Uterus (tissue), 4 donors: ENCODE measurements around the gene FPR3. TPM values are rescaled to one million over a fixed set of nuclear protein-coding genes. Genes with fewer than 3 reads are reported as not detected.
"Not testable (repeated sequence)": the region's sequence is repeated elsewhere in the genome, so short reads cannot be mapped to it uniquely, and the experiment has no call there.

Experiments used
- DNase-seq, 2 donors: peaks; one replicate each; pipeline ENCODE4 v3.0.0-alpha.2; 2019 to 2020
- H3K27ac ChIP-seq, 2 donors: fragments of 200-600 bp; sonication (generic); 1 replicate in 1 of 2; 2 replicates in 1 of 2; pipeline ENCODE4 v1.5.1; 2016 to 2018
- H3K27me3 ChIP-seq, 2 donors: fragments of 200-600 bp; sonication (generic); one replicate each; pipeline ENCODE4 v1.5.1; 2018 to 2019; ENCODE audit warnings: control low read depth in 1 of 2
- H3K36me3 ChIP-seq, 2 donors: fragments of 200-600 bp; sonication (generic); one replicate each; pipeline ENCODE4 v1.5.1; 2019; ENCODE audit warnings: control low read depth in 1 of 2
- H3K4me1 ChIP-seq, 2 donors: fragments of 200-600 bp; sonication (generic); one replicate each; pipeline ENCODE4 v1.5.1; 2018 to 2019; ENCODE audit warnings: control low read depth in 1 of 2
- H3K4me3 ChIP-seq, 2 donors: fragments of 200-600 bp; sonication (generic); 1 replicate in 1 of 2; 2 replicates in 1 of 2; pipeline ENCODE4 v1.5.1; 2018 to 2019; ENCODE audit warnings: mild to moderate bottlenecking in 1 of 2
- H3K9me3 ChIP-seq, 2 donors: fragments of 200-600 bp; sonication (generic); one replicate each; pipeline ENCODE4 v1.5.1; 2019; ENCODE audit warnings: control low read depth in 1 of 2
- CTCF ChIP-seq, 4 experiments: fragments of 200-600 bp in 2 of 4; fragments of 450-650 bp in 2 of 4; sonication (generic) in 2 of 4; IDR thresholded peaks; one replicate each; pipeline ENCODE4 v1.5.1; 2016 to 2019; ENCODE audit warnings: antibody characterized with exemption in 4 of 4, mild to moderate bottlenecking in 2 of 4, moderate library complexity in 1 of 4
- POLR2A ChIP-seq, 2 donors: fragments of 450-650 bp; IDR thresholded peaks; one replicate each; pipeline ENCODE4 v1.6.1; 2016; ENCODE audit warnings: antibody characterized with exemption in 2 of 2, mild to moderate bottlenecking in 1 of 2, moderate library complexity in 1 of 2
- intact Hi-C: fragments of 100-400 bp; cut with DNase I; formaldehyde crosslinking; loops from one replicate; pipeline ENCODE4 v1.15.1; 2023; ENCODE audit warnings: low total_unique reads
- total RNA-seq, 4 donors: library from RNA; depleted of rRNA in 3 of 4; stranded (reverse); fragments of >200 nt in 3 of 4; gene quantifications; one replicate each; pipeline versions ENCODE4 v1.1.0 to v1.2.4, GENCODE V29; 2014 to 2023
- donor health status: DM: yes; HTN: yes; CAD: no.

Gene FPR3
- total RNA-seq, 4 donors from 2014 or later, result 1.2 to 5.6 (median 1.8) TPM; not detected in 1

- DNase-seq, result no peak
- intact Hi-C loops, result no loop called here
- no peak overlapping the region for H3K4me3 ChIP-seq
- H3K4me1 ChIP-seq, result no peaks in the 10 kb centered on the region
- no peak for TF ChIP-seq CTCF (IDR thresholded peaks at IDR 0.05)
- TF ChIP-seq POLR2A (IDR thresholded peaks at IDR 0.05), result no peak
- no peaks in the 10 kb centered on the region for H3K36me3 ChIP-seq
- no peaks in the 10 kb centered on the region for H3K9me3 ChIP-seq
- H3K27ac ChIP-seq, result no peak overlapping the region
- H3K27me3 ChIP-seq, result no peaks in the 10 kb centered on the region
Observed at GRCh38 chr19:51765086-51765485, 29.9 kb upstream of the FPR3 start.

- Histone ChIP-seq H3K27me3 (no peaks in the 10 kb centered on the region), H3K27ac (no peak overlapping the region), H3K9me3 (no peaks in the 10 kb centered on the region), H3K36me3 (no peaks in the 10 kb centered on the region), H3K4me1 (no peaks in the 10 kb centered on the region), H3K4me3 (no peak overlapping the region)
- DNase-seq, result no peak
- no peak for TF ChIP-seq CTCF (IDR thresholded peaks at IDR 0.05)
- no peak for TF ChIP-seq POLR2A (IDR thresholded peaks at IDR 0.05)
- intact Hi-C loops, result no loop called here
Observed at GRCh38 chr19:51766461-51766860, 28.5 kb upstream of the FPR3 start.

GRCh38 chr19:51771376-51772130, 23.4 kb upstream of the FPR3 start:
- intact Hi-C loops, result no loop called here
- no peak overlapping the region for H3K27ac ChIP-seq
- H3K4me1 ChIP-seq, result no peaks in the 10 kb centered on the region
- H3K27me3 ChIP-seq, result peaks cover 0 to 4% of the 10 kb centered on the region in 2 donors
- H3K4me3 ChIP-seq, result no peak overlapping the region
- H3K36me3 ChIP-seq, result no peaks in the 10 kb centered on the region
- no peaks in the 10 kb centered on the region for H3K9me3 ChIP-seq
- DNase-seq, result no peak
- no peak for TF ChIP-seq POLR2A (IDR thresholded peaks at IDR 0.05)
- TF ChIP-seq CTCF (IDR thresholded peaks at IDR 0.05), result no peak

DNA sequence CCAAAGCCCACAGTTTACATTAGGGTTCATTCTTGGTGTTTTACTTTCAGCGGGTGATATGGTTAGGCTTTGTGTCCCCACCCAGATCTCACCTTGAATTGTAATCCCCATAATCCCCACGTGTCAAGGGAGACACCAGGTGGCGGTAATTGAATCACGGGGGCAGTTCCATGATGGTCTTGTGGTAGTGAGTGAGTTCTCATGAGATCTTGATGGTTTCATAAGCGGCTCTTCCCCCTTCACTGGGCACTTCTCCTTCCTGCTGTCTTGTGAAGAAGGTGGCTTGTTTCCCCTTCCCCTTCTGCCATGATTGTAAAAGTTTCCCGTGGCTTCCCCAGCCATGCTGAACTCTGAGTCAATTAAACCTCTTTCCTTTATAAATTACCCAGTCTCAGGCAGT, 22.0 kb upstream of the FPR3 start:
- TF ChIP-seq CTCF (IDR thresholded peaks at IDR 0.05), result no peak
- TF ChIP-seq POLR2A (IDR thresholded peaks at IDR 0.05), result no peak
- no peaks in the 10 kb centered on the region for H3K9me3 ChIP-seq
- no peak overlapping the region for H3K4me3 ChIP-seq
- no peaks in the 10 kb centered on the region for H3K36me3 ChIP-seq
- H3K27ac ChIP-seq, result no peak overlapping the region
- peaks cover 0 to 4% of the 10 kb centered on the region in 2 donors for H3K27me3 ChIP-seq
- no peak for DNase-seq
- no peaks in the 10 kb centered on the region for H3K4me1 ChIP-seq
- intact Hi-C loops, result no loop called here

- H3K27me3 ChIP-seq, H3K4me1 ChIP-seq, H3K4me3 ChIP-seq, H3K27ac ChIP-seq, H3K36me3 ChIP-seq, DNase-seq, intact Hi-C loops, H3K9me3 ChIP-seq: not testable (repeated sequence)
Observed at GRCh38 chr19:51776561-51776960, 18.4 kb upstream of the FPR3 start.
